ENCODE data around the gene ABR.
A peak's percentile ranks its signal among the peaks of the same experiment; 100 is the strongest.
"Not testable (repeated sequence)": the region's sequence is repeated elsewhere in the genome, so short reads cannot be mapped to it uniquely, and the experiment has no call there.

Gene ABR

GRCh38 chr17:1126250-1126797, 53.5 kb downstream of the ABR start:
- H3K4me3 ChIP-seq (ENCODE audit: low read length): no peak overlapping the region
- DNase-seq (ENCODE audit: low read depth, low spot score): no peak

GRCh38 chr17:1125788-1126145, 54.0 kb downstream of the ABR start:
- DNase-seq (ENCODE audit: low read depth, low spot score): no peak
- H3K4me3 ChIP-seq (ENCODE audit: low read length): no peak overlapping the region

GRCh38 chr17:1124896-1125787, 54.6 kb downstream of the ABR start:
- H3K4me3 ChIP-seq (ENCODE audit: low read length): no peak overlapping the region
- DNase-seq (ENCODE audit: low read depth, low spot score): no peak

GRCh38 chr17:1123921-1124715, 55.7 kb downstream of the ABR start:
- no peak for DNase-seq (ENCODE audit: low read depth, low spot score)
- no peak overlapping the region for H3K4me3 ChIP-seq (ENCODE audit: low read length)

GRCh38 chr17:1123393-1123831, 56.4 kb downstream of the ABR start:
- DNase-seq (ENCODE audit: low read depth, low spot score): no peak
- H3K4me3 ChIP-seq (ENCODE audit: low read length): 0 out of 2 replicates have a peak overlapping the region, but pooled peaks have one; percentile 13

- H3K4me3 ChIP-seq (ENCODE audit: low read length): 0 out of 2 replicates have a peak overlapping the region, but pooled peaks have one; percentile 13
- peak; percentile 51 for DNase-seq (ENCODE audit: low read depth, low spot score)
Observed at GRCh38 chr17:1122533-1123392, 57.0 kb downstream of the ABR start.

- DNase-seq (ENCODE audit: low read depth, low spot score); H3K4me3 ChIP-seq (ENCODE audit: low read length): not testable (repeated sequence)
Observed at GRCh38 chr17:1121442-1121817, 58.4 kb downstream of the ABR start.

- H3K4me3 ChIP-seq (ENCODE audit: low read length): no peak overlapping the region
- no peak for DNase-seq (ENCODE audit: low read depth, low spot score)
Observed at GRCh38 chr17:1120596-1121441, 59.0 kb downstream of the ABR start.

- DNase-seq (ENCODE audit: low read depth, low spot score): no peak
- no peak overlapping the region for H3K4me3 ChIP-seq (ENCODE audit: low read length)
Observed at GRCh38 chr17:1119924-1120323, 59.9 kb downstream of the ABR start.

GRCh38 chr17:1116602-1117001, 63.2 kb downstream of the ABR start:
- DNase-seq (ENCODE audit: low read depth, low spot score): no peak

GRCh38 chr17:1112875-1113274, 66.9 kb downstream of the ABR start:
- no peak overlapping the region for H3K4me3 ChIP-seq (ENCODE audit: low read length)
- peak; percentile 35 for DNase-seq (ENCODE audit: low read depth, low spot score)

More at GRCh38 chr17:1116602-1117001, 63.2 kb downstream of the ABR start:
- H3K4me3 ChIP-seq (ENCODE audit: low read length): no peak overlapping the region

- no peak overlapping the region for H3K4me3 ChIP-seq (ENCODE audit: low read length)
- no peak for DNase-seq (ENCODE audit: low read depth, low spot score)
Observed at GRCh38 chr17:1111599-1112443, 68.0 kb downstream of the ABR start.

GRCh38 chr17:1110862-1111598, 68.8 kb downstream of the ABR start:
- DNase-seq (ENCODE audit: low read depth, low spot score): no peak
- no peak overlapping the region for H3K4me3 ChIP-seq (ENCODE audit: low read length)

- no peak overlapping the region for H3K4me3 ChIP-seq (ENCODE audit: low read length)
- DNase-seq (ENCODE audit: low read depth, low spot score): no peak
Observed at GRCh38 chr17:1110541-1110861, 69.3 kb downstream of the ABR start.

- H3K4me3 ChIP-seq (ENCODE audit: low read length): peak overlapping the region; percentile 73
- no peak for DNase-seq (ENCODE audit: low read depth, low spot score)
Observed at GRCh38 chr17:1109606-1110540, 69.9 kb downstream of the ABR start.

All from Jurkat, Clone E6-1 (cell line).